Measurements from ENCODE around the gene ISOC1. TPM values are rescaled to one million over a fixed set of nuclear protein-coding genes. Genes with fewer than 3 reads are reported as not detected.
A peak's percentile ranks its signal among the peaks of the same experiment; 100 is the strongest.

The ISOC1 gene
- total and polyA plus RNA-seq, 5 donors from 2014 or later: 13.1 to 38.7 (median 35.6) TPM

- peak overlapping the region in 2 of 4 donors; percentile 66 to 95 for H3K4me3 Mint-ChIP-seq
- H3K9me3 Mint-ChIP-seq: no peaks in the 10 kb centered on the region
- H3K27me3 ChIP-seq (ENCODE audit: control insufficient read depth, insufficient read depth, low read length): no peaks in the 10 kb centered on the region
- no peaks in the 10 kb centered on the region for H3K36me3 ChIP-seq (ENCODE audit: control insufficient read depth, insufficient read depth, low read length)
- no peaks in the 10 kb centered on the region for H3K36me3 Mint-ChIP-seq
- no peak for DNase-seq
- peak overlapping the region; percentile 17 for H3K4me3 ChIP-seq (ENCODE audit: low read depth, low read length)
- ATAC-seq (ENCODE audit: low read depth in 2 of 2): no peak
- H3K27me3 Mint-ChIP-seq: peaks cover 6% of the 10 kb centered on the region
- H3K9me3 ChIP-seq (ENCODE audit: control insufficient read depth in 2 of 2, low read length in 2 of 2): no peaks in the 10 kb centered on the region
- H3K4me1 Mint-ChIP-seq: peaks cover 14 to 59% (median 37%) of the 10 kb centered on the region in 4 donors
- H3K27ac ChIP-seq (ENCODE audit: insufficient read depth, low read length, poor library complexity, severe bottlenecking): no peak overlapping the region
- peak overlapping the region in 1 of 3 donors; percentile 55 for H3K27ac Mint-ChIP-seq
- H3K4me1 ChIP-seq (ENCODE audit: control insufficient read depth, insufficient read depth, low read length, poor library complexity, severe bottlenecking): peaks cover 19% of the 10 kb centered on the region
Measured at GRCh38 chr5:129097498-129098296, 3.1 kb downstream of the ISOC1 start.

DNA sequence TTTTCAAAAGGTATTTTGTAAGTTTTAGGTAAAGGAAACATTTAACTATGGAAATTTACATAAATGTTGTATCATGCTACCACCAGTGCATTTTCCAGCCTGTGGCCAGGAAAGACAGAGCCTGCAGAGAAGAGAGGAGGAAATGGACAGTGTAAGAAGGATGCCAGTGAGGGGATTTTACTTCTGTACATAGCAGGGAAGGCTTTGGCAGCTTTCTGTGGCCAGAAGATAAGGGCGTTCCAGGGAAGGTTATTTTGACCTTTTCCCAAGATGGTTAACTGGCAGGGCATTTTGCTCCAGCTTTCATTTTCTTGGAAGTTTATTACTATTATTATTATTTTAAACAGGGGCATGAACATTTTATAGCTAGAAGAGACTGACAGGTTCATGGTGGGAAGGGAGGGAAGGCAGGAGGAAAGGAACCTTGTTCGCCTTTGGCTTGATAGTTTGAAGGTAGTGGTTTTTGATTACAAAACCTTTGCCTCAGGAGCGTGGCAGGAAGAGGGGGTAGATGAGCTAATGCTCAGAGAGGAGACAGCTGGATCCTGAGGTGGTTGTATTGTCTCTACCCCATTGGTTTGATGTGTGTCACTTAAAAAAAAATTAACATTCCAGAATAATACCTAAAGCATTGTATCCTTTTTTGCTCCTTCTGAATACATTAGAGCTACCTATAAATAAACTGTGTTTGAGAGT lies 4.1 kb downstream of the ISOC1 start:
- H3K9me3 ChIP-seq (ENCODE audit: control insufficient read depth in 2 of 2, low read length in 2 of 2): no peaks in the 10 kb centered on the region
- no peaks in the 10 kb centered on the region for H3K9me3 Mint-ChIP-seq
- H3K27ac ChIP-seq (ENCODE audit: insufficient read depth, low read length, poor library complexity, severe bottlenecking): no peak overlapping the region
- no peak for DNase-seq
- no peak for ATAC-seq (ENCODE audit: low read depth in 2 of 2)
- H3K4me3 Mint-ChIP-seq: no peak overlapping the region
- H3K4me3 ChIP-seq (ENCODE audit: low read depth, low read length): no peak overlapping the region
- no peaks in the 10 kb centered on the region for H3K27me3 ChIP-seq (ENCODE audit: control insufficient read depth, insufficient read depth, low read length)
- H3K27me3 Mint-ChIP-seq: no peaks in the 10 kb centered on the region
- no peaks in the 10 kb centered on the region for H3K36me3 ChIP-seq (ENCODE audit: control insufficient read depth, insufficient read depth, low read length)
- H3K4me1 ChIP-seq (ENCODE audit: control insufficient read depth, insufficient read depth, low read length, poor library complexity, severe bottlenecking): peaks cover 18% of the 10 kb centered on the region
- H3K27ac Mint-ChIP-seq: peak overlapping the region in 1 of 3 donors; percentile 65
- H3K36me3 Mint-ChIP-seq: no peaks in the 10 kb centered on the region
- H3K4me1 Mint-ChIP-seq: peaks cover 14 to 57% (median 39%) of the 10 kb centered on the region in 4 donors

DNA sequence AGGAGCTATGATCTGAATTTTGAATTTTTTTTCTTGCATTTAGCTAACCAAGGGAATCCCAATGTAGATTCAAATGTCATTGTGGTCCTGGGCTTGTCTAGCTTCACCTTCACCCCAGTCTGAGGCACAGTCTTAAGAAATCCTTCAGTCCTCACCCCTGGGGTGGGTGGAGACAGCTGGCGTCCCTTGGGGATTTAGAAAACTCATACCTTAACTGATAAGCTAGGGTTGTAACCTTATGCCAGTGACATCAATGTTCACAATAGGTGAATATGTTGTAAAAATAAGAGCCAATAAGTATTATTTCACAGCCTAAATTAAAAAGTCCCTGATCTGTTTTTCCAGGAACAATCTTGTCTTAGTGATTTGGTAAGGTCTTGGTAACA lies 4.6 kb downstream of the ISOC1 start:
- Mint-ChIP-seq H3K4me1 (peaks cover 14 to 58% (median 42%) of the 10 kb centered on the region in 4 donors), H3K27ac (peak overlapping the region in 1 of 3 donors; percentile 65), H3K27me3 (no peaks in the 10 kb centered on the region)

GRCh38 chr5:129101794-129102193 lies 7.2 kb downstream of the ISOC1 start:
- Mint-ChIP-seq H3K4me3 (no peak overlapping the region), H3K36me3 (peaks cover 11% of the 10 kb centered on the region), H3K27me3 (no peaks in the 10 kb centered on the region), H3K9me3 (no peaks in the 10 kb centered on the region), H3K27ac (no peak overlapping the region), H3K4me1 (peaks cover 9 to 43% (median 32%) of the 10 kb centered on the region in 4 donors)
- DNase-seq: no peak
- no peaks in the 10 kb centered on the region for H3K9me3 ChIP-seq (ENCODE audit: control insufficient read depth in 2 of 2, low read length in 2 of 2)
- no peak overlapping the region for H3K4me3 ChIP-seq (ENCODE audit: low read depth, low read length)
- no peaks in the 10 kb centered on the region for H3K27me3 ChIP-seq (ENCODE audit: control insufficient read depth, insufficient read depth, low read length)
- no peak overlapping the region for H3K27ac ChIP-seq (ENCODE audit: insufficient read depth, low read length, poor library complexity, severe bottlenecking)
- ATAC-seq (ENCODE audit: low read depth in 2 of 2): no peak
- peaks cover 13% of the 10 kb centered on the region for H3K36me3 ChIP-seq (ENCODE audit: control insufficient read depth, insufficient read depth, low read length)
- H3K4me1 ChIP-seq (ENCODE audit: control insufficient read depth, insufficient read depth, low read length, poor library complexity, severe bottlenecking): peaks cover 4% of the 10 kb centered on the region

More for the DNA sequence above, 4.6 kb downstream of the ISOC1 start:
- Histone ChIP-seq H3K9me3 (ENCODE audit: control insufficient read depth in 2 of 2, low read length in 2 of 2) (no peaks in the 10 kb centered on the region), H3K4me1 (ENCODE audit: control insufficient read depth, insufficient read depth, low read length, poor library complexity, severe bottlenecking) (peaks cover 13% of the 10 kb centered on the region), H3K4me3 (ENCODE audit: low read depth, low read length) (no peak overlapping the region), H3K36me3 (ENCODE audit: control insufficient read depth, insufficient read depth, low read length) (no peaks in the 10 kb centered on the region), H3K27me3 (ENCODE audit: control insufficient read depth, insufficient read depth, low read length) (no peaks in the 10 kb centered on the region), H3K27ac (ENCODE audit: insufficient read depth, low read length, poor library complexity, severe bottlenecking) (no peak overlapping the region)
- Mint-ChIP-seq H3K4me3 (no peak overlapping the region), H3K36me3 (no peaks in the 10 kb centered on the region), H3K9me3 (no peaks in the 10 kb centered on the region)
- no peak for ATAC-seq (ENCODE audit: low read depth in 2 of 2)
- no peak for DNase-seq

DNA sequence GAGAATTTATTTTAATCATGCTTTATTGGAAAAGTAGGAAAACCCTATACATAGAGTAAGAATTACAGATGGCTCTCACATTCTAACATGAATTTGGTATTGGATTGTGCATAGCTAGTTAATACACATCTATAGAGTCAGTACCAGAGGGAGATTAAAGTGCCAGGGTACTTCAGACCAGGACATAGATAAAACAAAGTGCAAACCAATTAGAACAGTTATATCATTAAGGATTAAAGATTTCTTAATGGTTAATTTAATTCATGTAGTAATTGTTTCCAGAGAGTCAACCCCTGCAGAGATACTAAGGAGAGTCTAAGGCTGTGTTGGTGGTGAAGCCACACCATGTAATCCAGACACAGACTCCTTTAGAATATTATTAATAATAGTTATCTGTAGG lies 8.8 kb downstream of the ISOC1 start:
- Histone ChIP-seq H3K4me3 (ENCODE audit: low read depth, low read length) (no peak overlapping the region), H3K27me3 (ENCODE audit: control insufficient read depth, insufficient read depth, low read length) (no peaks in the 10 kb centered on the region), H3K27ac (ENCODE audit: insufficient read depth, low read length, poor library complexity, severe bottlenecking) (no peak overlapping the region), H3K9me3 (ENCODE audit: control insufficient read depth in 2 of 2, low read length in 2 of 2) (no peaks in the 10 kb centered on the region), H3K4me1 (ENCODE audit: control insufficient read depth, insufficient read depth, low read length, poor library complexity, severe bottlenecking) (peaks cover 3% of the 10 kb centered on the region), H3K36me3 (ENCODE audit: control insufficient read depth, insufficient read depth, low read length) (peaks cover 22% of the 10 kb centered on the region)
- Mint-ChIP-seq H3K9me3 (no peaks in the 10 kb centered on the region), H3K4me3 (no peak overlapping the region), H3K36me3 (peaks cover 20% of the 10 kb centered on the region), H3K4me1 (peaks cover 4 to 29% (median 20%) of the 10 kb centered on the region in 4 donors), H3K27me3 (no peaks in the 10 kb centered on the region), H3K27ac (no peak overlapping the region)
- ATAC-seq (ENCODE audit: low read depth in 2 of 2) (no peak), DNase-seq (no peak)

- peaks cover 27% of the 10 kb centered on the region for H3K36me3 ChIP-seq (ENCODE audit: control insufficient read depth, insufficient read depth, low read length)
- no peaks in the 10 kb centered on the region for H3K9me3 ChIP-seq (ENCODE audit: control insufficient read depth in 2 of 2, low read length in 2 of 2)
- H3K27me3 ChIP-seq (ENCODE audit: control insufficient read depth, insufficient read depth, low read length): no peaks in the 10 kb centered on the region
- no peaks in the 10 kb centered on the region for H3K9me3 Mint-ChIP-seq
- no peak for DNase-seq
- peaks cover 30% of the 10 kb centered on the region for H3K36me3 Mint-ChIP-seq
- no peak overlapping the region for H3K27ac ChIP-seq (ENCODE audit: insufficient read depth, low read length, poor library complexity, severe bottlenecking)
- H3K4me3 ChIP-seq (ENCODE audit: low read depth, low read length): no peak overlapping the region
- H3K27ac Mint-ChIP-seq: no peak overlapping the region
- peaks cover 5 to 21% (median 18%) of the 10 kb centered on the region in 4 donors for H3K4me1 Mint-ChIP-seq
- H3K4me1 ChIP-seq (ENCODE audit: control insufficient read depth, insufficient read depth, low read length, poor library complexity, severe bottlenecking): no peaks in the 10 kb centered on the region
- no peak overlapping the region for H3K4me3 Mint-ChIP-seq
- no peaks in the 10 kb centered on the region for H3K27me3 Mint-ChIP-seq
- no peak for ATAC-seq (ENCODE audit: low read depth in 2 of 2)
Measured at GRCh38 chr5:129104915-129105455, 10.4 kb downstream of the ISOC1 start.

- Mint-ChIP-seq H3K9me3 (no peaks in the 10 kb centered on the region), H3K4me3 (no peak overlapping the region)
- no peak for ATAC-seq (ENCODE audit: low read depth in 2 of 2)
Measured at GRCh38 chr5:129107637-129108036, 13.1 kb downstream of the ISOC1 start.

More at GRCh38 chr5:129107637-129108036, 13.1 kb downstream of the ISOC1 start:
- H3K4me1 ChIP-seq (ENCODE audit: control insufficient read depth, insufficient read depth, low read length, poor library complexity, severe bottlenecking): no peaks in the 10 kb centered on the region
- peaks cover 34% of the 10 kb centered on the region for H3K36me3 ChIP-seq (ENCODE audit: control insufficient read depth, insufficient read depth, low read length)
- H3K27me3 ChIP-seq (ENCODE audit: control insufficient read depth, insufficient read depth, low read length): no peaks in the 10 kb centered on the region
- no peak for DNase-seq
- H3K27ac Mint-ChIP-seq: peak overlapping the region in 1 of 3 donors; percentile 65
- no peak overlapping the region for H3K27ac ChIP-seq (ENCODE audit: insufficient read depth, low read length, poor library complexity, severe bottlenecking)
- no peaks in the 10 kb centered on the region for H3K27me3 Mint-ChIP-seq
- no peaks in the 10 kb centered on the region for H3K9me3 ChIP-seq (ENCODE audit: control insufficient read depth in 2 of 2, low read length in 2 of 2)
- H3K36me3 Mint-ChIP-seq: peaks cover 34% of the 10 kb centered on the region
- no peak overlapping the region for H3K4me3 ChIP-seq (ENCODE audit: low read depth, low read length)
- peaks cover 5 to 16% (median 8%) of the 10 kb centered on the region in 4 donors for H3K4me1 Mint-ChIP-seq
